Activated CD8-positive, alpha-beta memory T cell treated with anti-CD3 and anti-CD28 coated beads, Interleukin-2, amount 50 U/mL, for 48 hours (primary cell): Measurements from ENCODE around the gene VENTX.
A peak's percentile ranks its signal among the peaks of the same experiment; 100 is the strongest.
"Not testable (repeated sequence)": the region's sequence is repeated elsewhere in the genome, so short reads cannot be mapped to it uniquely, and the experiment has no call there.

Experiments used
- DNase-seq: peaks from one replicate; pipeline ENCODE4 v3.0.0-alpha.2; 2020

VENTX gene

GRCh38 chr10:133258818-133259601 is 21.4 kb downstream of the VENTX start:
- peak; percentile 94 for DNase-seq

- DNase-seq: no peak
These were observed 21.9 kb downstream of the VENTX start for GRCh38 chr10:133259602-133259989.

GRCh38 chr10:133260895-133261725 is 23.5 kb downstream of the VENTX start:
- DNase-seq: peak; percentile 89

GRCh38 chr10:133261726-133262325 is 24.2 kb downstream of the VENTX start:
- DNase-seq: peak; percentile 92

- no peak for DNase-seq
These were observed 25.0 kb downstream of the VENTX start for GRCh38 chr10:133262696-133263095.

GRCh38 chr10:133263674-133264073 is 26.0 kb downstream of the VENTX start:
- DNase-seq: no peak

- no peak for DNase-seq
These were observed 26.8 kb downstream of the VENTX start for GRCh38 chr10:133264461-133264860.

GRCh38 chr10:133265052-133265451 is 27.4 kb downstream of the VENTX start:
- not testable (repeated sequence) for DNase-seq

- no peak for DNase-seq
These were observed 28.6 kb downstream of the VENTX start for GRCh38 chr10:133266056-133266795.

GRCh38 chr10:133267293-133267692 is 29.6 kb downstream of the VENTX start:
- no peak for DNase-seq

GRCh38 chr10:133267829-133268228 is 30.2 kb downstream of the VENTX start:
- no peak for DNase-seq

GRCh38 chr10:133268532-133268931 is 30.9 kb downstream of the VENTX start:
- DNase-seq: no peak

GRCh38 chr10:133269367-133269766 is 31.7 kb downstream of the VENTX start:
- no peak for DNase-seq

GRCh38 chr10:133270204-133270603 is 32.5 kb downstream of the VENTX start:
- DNase-seq: no peak

GRCh38 chr10:133270773-133271297 is 33.2 kb downstream of the VENTX start:
- no peak for DNase-seq

GRCh38 chr10:133271521-133272300 is 34.1 kb downstream of the VENTX start:
- DNase-seq: no peak

GRCh38 chr10:133272301-133272963 is 34.8 kb downstream of the VENTX start:
- DNase-seq: no peak

GRCh38 chr10:133272964-133273420 is 35.3 kb downstream of the VENTX start:
- no peak for DNase-seq

GRCh38 chr10:133273534-133274143 is 36.0 kb downstream of the VENTX start:
- DNase-seq: no peak
